22Rv1 (cell line): ENCODE data around the gene NRXN3.

Source experiments
- H3K27ac ChIP-seq: fragments of 450-650 bp; 2 replicates; pipeline ENCODE4 v1.5.1; 2017
- ZFX ChIP-seq: fragments of 450-650 bp; IDR thresholded peaks from 2 replicates; pipeline ENCODE4 v1.6.1; 2017; ENCODE audit warnings: antibody characterized with exemption, borderline replicate concordance
- TF ChIP-seq, protein P1 (sequence below): fragments of 450-650 bp; IDR thresholded peaks from 2 replicates; pipeline ENCODE4 v1.5.1; 2017; ENCODE audit warnings: mild to moderate bottlenecking

NRXN3 gene

DNA sequence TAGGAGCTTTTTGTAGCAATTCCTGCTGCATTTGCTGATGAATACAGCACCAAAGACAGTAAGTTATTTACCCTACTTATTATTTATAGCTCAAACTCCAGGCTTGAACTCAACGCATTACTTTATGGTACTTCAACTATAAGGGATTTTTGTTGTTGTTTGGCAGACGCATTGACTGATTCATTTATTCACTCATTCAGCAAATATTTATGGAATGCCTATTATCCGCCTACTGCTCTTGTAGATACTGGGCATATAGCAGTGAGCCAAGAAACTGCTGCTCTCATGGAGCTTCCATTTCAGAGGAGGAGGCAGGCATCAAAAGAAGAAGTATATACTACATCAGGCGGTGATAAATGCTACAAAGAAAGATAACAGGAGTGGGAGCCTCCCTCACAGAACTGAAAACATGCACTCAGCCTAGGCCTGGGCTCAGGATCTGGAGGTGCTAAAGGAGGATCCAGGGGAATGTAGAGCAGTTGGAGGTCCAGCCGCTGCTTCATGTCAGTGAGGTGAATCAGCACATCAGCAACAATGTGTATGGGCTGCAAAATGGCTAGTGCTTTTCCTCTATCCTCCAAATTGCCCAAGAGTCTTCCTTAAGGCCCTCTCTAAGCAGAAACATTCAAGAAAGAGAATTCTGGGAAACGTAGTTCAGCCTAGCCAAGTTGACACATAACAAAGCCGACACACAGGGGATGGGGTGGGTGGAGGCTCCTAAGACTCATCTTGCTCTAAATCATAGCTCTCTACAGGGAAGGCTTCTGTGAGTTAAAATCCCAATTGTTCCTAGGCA is 157.5 kb downstream of the NRXN3 start:
- H3K27ac ChIP-seq: no peak overlapping the region
- no peak for TF ChIP-seq ZFX
- TF ChIP-seq, protein P1, sequence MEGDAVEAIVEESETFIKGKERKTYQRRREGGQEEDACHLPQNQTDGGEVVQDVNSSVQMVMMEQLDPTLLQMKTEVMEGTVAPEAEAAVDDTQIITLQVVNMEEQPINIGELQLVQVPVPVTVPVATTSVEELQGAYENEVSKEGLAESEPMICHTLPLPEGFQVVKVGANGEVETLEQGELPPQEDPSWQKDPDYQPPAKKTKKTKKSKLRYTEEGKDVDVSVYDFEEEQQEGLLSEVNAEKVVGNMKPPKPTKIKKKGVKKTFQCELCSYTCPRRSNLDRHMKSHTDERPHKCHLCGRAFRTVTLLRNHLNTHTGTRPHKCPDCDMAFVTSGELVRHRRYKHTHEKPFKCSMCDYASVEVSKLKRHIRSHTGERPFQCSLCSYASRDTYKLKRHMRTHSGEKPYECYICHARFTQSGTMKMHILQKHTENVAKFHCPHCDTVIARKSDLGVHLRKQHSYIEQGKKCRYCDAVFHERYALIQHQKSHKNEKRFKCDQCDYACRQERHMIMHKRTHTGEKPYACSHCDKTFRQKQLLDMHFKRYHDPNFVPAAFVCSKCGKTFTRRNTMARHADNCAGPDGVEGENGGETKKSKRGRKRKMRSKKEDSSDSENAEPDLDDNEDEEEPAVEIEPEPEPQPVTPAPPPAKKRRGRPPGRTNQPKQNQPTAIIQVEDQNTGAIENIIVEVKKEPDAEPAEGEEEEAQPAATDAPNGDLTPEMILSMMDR: no peak

DNA sequence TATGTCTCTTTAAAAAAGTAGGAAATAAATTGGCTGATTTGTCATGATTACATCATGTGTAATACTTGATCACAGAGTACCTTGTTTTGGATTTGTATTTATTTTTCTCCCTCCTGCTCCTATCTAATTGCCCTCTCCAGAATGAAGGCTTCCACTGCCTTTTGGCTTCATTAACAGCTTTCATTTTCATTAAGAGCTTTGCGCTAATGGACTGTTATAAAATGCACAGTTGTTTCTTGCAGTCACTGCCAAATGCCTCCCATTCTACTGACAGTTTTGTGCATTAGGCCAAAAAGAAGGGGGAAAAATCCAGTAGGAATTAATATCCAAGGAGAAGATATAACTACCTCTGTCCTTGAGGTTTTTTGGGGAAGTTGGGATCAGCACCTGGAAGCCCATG is 159.2 kb downstream of the NRXN3 start:
- H3K27ac ChIP-seq: no peak overlapping the region
- TF ChIP-seq, protein P1: no peak
- no peak for TF ChIP-seq ZFX

DNA sequence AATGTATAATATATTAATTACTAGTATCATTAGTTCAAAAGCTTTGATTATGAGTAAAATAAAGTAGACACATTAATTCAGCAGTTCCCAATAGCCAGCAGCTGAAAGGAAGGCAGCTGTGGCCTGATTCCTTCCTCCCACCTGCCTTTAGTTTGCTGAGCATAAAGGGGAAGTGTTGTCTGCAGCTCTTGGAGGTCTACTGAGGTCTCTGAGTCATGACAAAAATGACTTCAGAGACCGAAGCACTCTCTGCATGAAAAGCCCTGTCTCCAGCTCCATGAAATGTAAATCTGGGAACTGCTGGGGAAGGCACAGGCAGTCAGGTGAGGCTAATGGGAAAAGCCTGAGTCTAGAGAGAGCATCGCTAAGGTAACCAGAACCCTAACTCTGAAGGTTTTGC is 165.4 kb downstream of the NRXN3 start:
- TF ChIP-seq, protein P1: no peak
- TF ChIP-seq ZFX: no peak
- no peak overlapping the region for H3K27ac ChIP-seq

DNA sequence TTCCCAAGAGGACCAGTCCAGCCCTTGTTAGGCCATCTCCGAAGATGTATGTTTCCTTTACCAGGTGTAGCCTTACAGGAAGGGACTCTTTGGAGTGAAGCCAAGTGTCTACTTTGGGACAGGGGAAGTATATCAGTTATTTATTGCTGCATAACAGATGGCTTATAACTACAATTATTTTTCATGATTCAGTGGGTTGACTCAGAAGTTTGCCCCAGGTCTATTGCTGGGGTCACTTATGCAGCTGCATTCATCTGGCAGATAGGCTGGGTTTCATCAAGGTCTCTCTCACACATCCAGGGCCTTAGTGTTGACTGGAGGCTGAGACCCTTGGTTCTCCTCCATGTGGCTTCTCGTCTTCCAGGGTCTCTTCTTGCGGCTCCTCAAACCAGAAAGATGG is 170.1 kb downstream of the NRXN3 start:
- H3K27ac ChIP-seq: no peak overlapping the region
- TF ChIP-seq, protein P1: no peak
- no peak for TF ChIP-seq ZFX

DNA sequence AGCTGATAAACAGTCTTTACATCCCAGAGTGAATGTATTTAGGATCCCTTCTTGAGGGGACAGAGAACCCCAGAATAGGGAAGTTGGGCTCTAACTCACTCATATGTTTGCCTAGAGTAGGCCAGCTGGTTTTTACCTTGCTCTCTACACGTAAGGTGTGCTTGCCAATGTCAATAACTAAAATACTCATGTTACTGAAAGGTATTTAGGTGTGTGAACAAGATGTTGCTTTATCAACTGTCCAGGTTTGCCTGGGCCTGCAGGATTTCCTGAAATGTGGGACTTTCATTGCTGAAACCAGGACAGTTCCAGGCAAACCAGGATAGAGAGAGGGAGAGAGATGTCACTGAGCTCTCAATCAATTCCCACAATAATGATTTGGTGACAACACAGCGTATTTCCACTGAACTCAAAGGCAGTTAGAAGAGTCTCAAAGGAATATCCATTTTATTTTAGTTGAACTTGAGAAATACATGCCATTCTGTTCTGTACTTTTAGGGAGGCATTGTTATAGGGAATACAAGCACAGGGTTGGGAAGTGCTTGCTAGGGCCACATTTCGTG is 171.7 kb downstream of the NRXN3 start:
- no peak overlapping the region for H3K27ac ChIP-seq
- TF ChIP-seq, protein P1: no peak
- no peak for TF ChIP-seq ZFX

DNA sequence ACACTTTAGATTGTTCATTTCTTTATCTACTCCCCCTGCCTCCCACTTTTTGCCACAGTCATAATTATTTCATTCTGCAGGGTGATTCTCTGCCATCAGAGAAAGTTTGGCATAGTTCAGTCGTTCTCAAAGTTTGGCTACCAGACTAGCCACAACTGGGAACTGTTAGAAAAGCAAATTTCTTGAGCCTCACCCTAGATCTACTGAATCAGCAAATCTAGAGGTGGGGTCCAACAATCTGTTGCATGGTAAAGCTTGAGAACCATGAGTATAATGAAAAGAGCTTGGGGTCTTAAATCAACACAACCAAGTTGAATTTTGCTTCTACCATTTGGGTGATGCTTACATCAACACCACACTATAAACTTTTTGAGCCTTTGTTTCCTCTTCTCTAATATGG is 172.7 kb downstream of the NRXN3 start:
- no peak overlapping the region for H3K27ac ChIP-seq
- no peak for TF ChIP-seq ZFX
- TF ChIP-seq, protein P1: no peak

DNA sequence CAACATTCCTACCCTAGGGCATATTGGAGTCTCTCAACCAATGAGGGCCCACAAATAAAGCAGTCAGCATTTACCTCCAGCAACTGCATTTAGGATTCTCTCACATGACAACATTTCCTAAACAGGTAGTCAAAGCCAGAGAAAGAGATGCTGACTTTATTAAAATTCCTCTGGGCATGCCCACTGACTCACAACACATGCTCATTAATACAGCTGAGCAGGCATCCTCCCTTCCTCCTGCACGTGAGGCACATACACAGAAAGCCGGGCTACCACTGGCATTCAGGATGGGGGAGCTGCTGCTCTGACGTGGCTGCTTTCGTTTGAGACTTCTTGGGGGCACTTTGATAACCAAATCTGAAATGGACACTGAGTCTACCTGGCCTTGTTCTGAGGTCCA is 174.1 kb downstream of the NRXN3 start:
- TF ChIP-seq, protein P1: no peak
- TF ChIP-seq ZFX: no peak
- no peak overlapping the region for H3K27ac ChIP-seq
